Small intestine (tissue), 7 donors: Measurements from ENCODE around the gene ZNF362. TPM values are rescaled to one million over a fixed set of nuclear protein-coding genes. Genes with fewer than 3 reads are reported as not detected.

ENCODE experiments used
- DNase-seq, 2 donors: peaks; one replicate each; pipeline versions ENCODE4 v3.0.0 to v3.0.0-alpha.2; 2013
- FAIRE-seq: peaks from 2 replicates; lab custom pipeline; 2012; peaks lifted over from hg19 to GRCh38; lab: Jason Lieb, UNC
- H3K27ac ChIP-seq, 3 donors: one replicate each; pipeline ENCODE4 v1.5.1; 2013; ENCODE audit warnings: low read length in 2 of 3, mild to moderate bottlenecking in 2 of 3, control low read depth in 1 of 3, inconsistent platforms in 1 of 3, low read depth in 1 of 3, moderate library complexity in 1 of 3
- H3K27me3 ChIP-seq, 3 donors: one replicate each; pipeline ENCODE4 v1.6.1; 2013; ENCODE audit warnings: low read length in 3 of 3, inconsistent platforms in 1 of 3; ENCODE audit not compliant: control insufficient read depth in 3 of 3, insufficient read depth in 3 of 3
- H3K36me3 ChIP-seq, 3 donors: one replicate each; pipeline ENCODE4 v1.6.1; 2013; ENCODE audit warnings: low read length in 3 of 3, inconsistent platforms in 1 of 3, low read depth in 1 of 3, mild to moderate bottlenecking in 1 of 3, moderate library complexity in 1 of 3; ENCODE audit not compliant: control insufficient read depth in 3 of 3, insufficient read depth in 2 of 3
- H3K4me1 ChIP-seq, 3 donors: one replicate each; pipeline ENCODE4 v1.6.1; 2013; ENCODE audit warnings: low read length in 2 of 3, inconsistent platforms in 1 of 3, low read depth in 1 of 3, mild to moderate bottlenecking in 1 of 3, moderate library complexity in 1 of 3; ENCODE audit not compliant: control insufficient read depth in 3 of 3, insufficient read depth in 2 of 3
- H3K4me3 ChIP-seq, 3 donors: one replicate each; pipeline ENCODE4 v1.5.1; 2013; ENCODE audit warnings: low read length in 3 of 3, control low read depth in 1 of 3, inconsistent platforms in 1 of 3, low read depth in 1 of 3, mild to moderate bottlenecking in 1 of 3, moderate library complexity in 1 of 3
- H3K9me3 ChIP-seq, 2 donors: one replicate each; pipeline ENCODE4 v1.6.1; 2013; ENCODE audit warnings: low read depth in 1 of 2, low read length in 1 of 2; ENCODE audit not compliant: control insufficient read depth in 2 of 2, insufficient read depth in 1 of 2
- WGBS, 3 donors: extraction: QIAGEN DNeasy Blood & Tissue Kit; methylation state at CpG; one replicate each; pipeline ENCODE4 v1.1.7; 2013; 5-methylcytosine and 5-hydroxymethylcytosine counted together
- polyA plus RNA-seq, 4 donors: library from polyadenylated mRNA; stranded (reverse) in 3 of 4; unstranded in 1 of 4; fragments of 200-250 nt in 3 of 4; fragments of 120-200 nt in 1 of 4; gene quantifications; one replicate each; pipeline versions ENCODE4 v1.2.1 to v1.2.3, GENCODE V29; 2013
- donor health status: healthy with polysubstance abuse.
- donor health status: control.
- donor health status: control.
- donor health status: Bipolar disorder and iron deficiency.
- donor health status: healthy.

ZNF362 gene
- polyA plus RNA-seq, 4 donors = 3.1 to 27.1 (median 8.1) TPM

- H3K4me1 ChIP-seq = peaks cover 0 to 21% (median 0%) of the 10 kb centered on the region in 3 donors
- no peak for FAIRE-seq
- H3K27me3 ChIP-seq = no peaks in the 10 kb centered on the region
- H3K36me3 ChIP-seq = peaks cover 30 to 76% (median 40%) of the 10 kb centered on the region in 3 donors
- peak overlapping the region in 1 of 3 donors; percentile 63 for H3K27ac ChIP-seq
- no peak for DNase-seq
- H3K4me3 ChIP-seq = no peak overlapping the region
- no peaks in the 10 kb centered on the region for H3K9me3 ChIP-seq
- 91 to 97% (median 92%) methylated on average over 7 of the region's 7 CpGs for WGBS, 3 donors
Measured at GRCh38 chr1:33330906-33331305, 74.6 kb downstream of the ZNF362 start.

- peak overlapping the region in 2 of 3 donors; percentile 20 to 63 for H3K27ac ChIP-seq
- H3K27me3 ChIP-seq = no peaks in the 10 kb centered on the region
- H3K4me3 ChIP-seq = no peak overlapping the region
- DNase-seq (no peak), FAIRE-seq (no peak)
- peaks cover 0 to 21% (median 0%) of the 10 kb centered on the region in 3 donors for H3K4me1 ChIP-seq
- H3K36me3 ChIP-seq = peaks cover 27 to 72% (median 38%) of the 10 kb centered on the region in 3 donors
- H3K9me3 ChIP-seq = no peaks in the 10 kb centered on the region
- whole genome bisulfite sequencing, 3 donors = 73 to 85% (median 81%) methylated on average over 10 of the region's 10 CpGs
Measured at GRCh38 chr1:33331444-33332356, 75.4 kb downstream of the ZNF362 start.

GRCh38 chr1:33332357-33332789, 76.1 kb downstream of the ZNF362 start:
- Histone ChIP-seq H3K27me3 (no peaks in the 10 kb centered on the region), H3K27ac (peak overlapping the region in 1 of 3 donors; percentile 20), H3K9me3 (no peaks in the 10 kb centered on the region), H3K4me1 (peaks cover 0 to 22% (median 3%) of the 10 kb centered on the region in 3 donors), H3K4me3 (no peak overlapping the region), H3K36me3 (peaks cover 22 to 66% (median 34%) of the 10 kb centered on the region in 3 donors)
- DNase-seq = no peak
- no peak for FAIRE-seq
- 79 to 84% (median 80%) methylated on average over 10 of the region's 10 CpGs for WGBS, 3 donors

GRCh38 chr1:33332881-33333280, 76.6 kb downstream of the ZNF362 start:
- Histone ChIP-seq H3K36me3 (peaks cover 18 to 61% (median 34%) of the 10 kb centered on the region in 3 donors), H3K4me1 (peaks cover 0 to 27% (median 3%) of the 10 kb centered on the region in 3 donors), H3K4me3 (no peak overlapping the region), H3K27ac (peak overlapping the region in 1 of 3 donors; percentile 46), H3K9me3 (no peaks in the 10 kb centered on the region), H3K27me3 (no peaks in the 10 kb centered on the region)
- 84 to 88% (median 84%) methylated on average over 5 of the region's 5 CpGs for WGBS, 3 donors
- FAIRE-seq (no peak), DNase-seq (no peak)

GRCh38 chr1:33334081-33334552, 77.8 kb downstream of the ZNF362 start:
- no peak for DNase-seq
- Histone ChIP-seq H3K36me3 (peaks cover 18 to 50% (median 30%) of the 10 kb centered on the region in 3 donors), H3K9me3 (no peaks in the 10 kb centered on the region), H3K4me1 (peaks cover 0 to 38% (median 12%) of the 10 kb centered on the region in 3 donors), H3K27ac (peak overlapping the region in 1 of 3 donors; percentile 71), H3K27me3 (no peaks in the 10 kb centered on the region), H3K4me3 (no peak overlapping the region)
- 59 to 76% (median 75%) methylated on average over 17 of the region's 17 CpGs for whole genome bisulfite sequencing, 3 donors
- no peak for FAIRE-seq

GRCh38 chr1:33335020-33335419, 78.7 kb downstream of the ZNF362 start:
- Histone ChIP-seq H3K4me1 (peaks cover 2 to 43% (median 18%) of the 10 kb centered on the region in 3 donors), H3K36me3 (peaks cover 13 to 46% (median 23%) of the 10 kb centered on the region in 3 donors), H3K27me3 (no peaks in the 10 kb centered on the region), H3K9me3 (no peaks in the 10 kb centered on the region), H3K4me3 (no peak overlapping the region), H3K27ac (peak overlapping the region in 1 of 3 donors; percentile 71)
- DNase-seq (no peak), FAIRE-seq (no peak)
- 49 to 71% (median 62%) methylated on average over 4 of the region's 4 CpGs for WGBS, 3 donors

GRCh38 chr1:33336580-33336979, 80.3 kb downstream of the ZNF362 start:
- no peak for FAIRE-seq
- 65 to 80% (median 80%) methylated on average over 9 of the region's 9 CpGs for WGBS, 3 donors
- peaks cover 2 to 35% (median 33%) of the 10 kb centered on the region in 3 donors for H3K4me1 ChIP-seq

GRCh38 chr1:33337441-33337840, 81.1 kb downstream of the ZNF362 start:
- no peak overlapping the region for H3K4me3 ChIP-seq
- WGBS, 3 donors = 76 to 91% (median 89%) methylated on average over 6 of the region's 6 CpGs
- H3K27me3 ChIP-seq = no peaks in the 10 kb centered on the region
- peaks cover 2 to 43% (median 37%) of the 10 kb centered on the region in 3 donors for H3K4me1 ChIP-seq
- no peak for DNase-seq
- no peak for FAIRE-seq
- peak overlapping the region in 2 of 3 donors; percentile 69 to 82 for H3K27ac ChIP-seq
- H3K36me3 ChIP-seq = peaks cover 0 to 39% (median 4%) of the 10 kb centered on the region in 3 donors
- no peaks in the 10 kb centered on the region for H3K9me3 ChIP-seq

More at GRCh38 chr1:33336580-33336979, 80.3 kb downstream of the ZNF362 start:
- H3K9me3 ChIP-seq = no peaks in the 10 kb centered on the region
- no peak overlapping the region for H3K4me3 ChIP-seq
- peaks cover 0 to 39% (median 9%) of the 10 kb centered on the region in 3 donors for H3K36me3 ChIP-seq
- no peaks in the 10 kb centered on the region for H3K27me3 ChIP-seq
- no peak overlapping the region for H3K27ac ChIP-seq
- no peak for DNase-seq
